ENCODE data around the gene COL27A1.

The COL27A1 gene

DNA sequence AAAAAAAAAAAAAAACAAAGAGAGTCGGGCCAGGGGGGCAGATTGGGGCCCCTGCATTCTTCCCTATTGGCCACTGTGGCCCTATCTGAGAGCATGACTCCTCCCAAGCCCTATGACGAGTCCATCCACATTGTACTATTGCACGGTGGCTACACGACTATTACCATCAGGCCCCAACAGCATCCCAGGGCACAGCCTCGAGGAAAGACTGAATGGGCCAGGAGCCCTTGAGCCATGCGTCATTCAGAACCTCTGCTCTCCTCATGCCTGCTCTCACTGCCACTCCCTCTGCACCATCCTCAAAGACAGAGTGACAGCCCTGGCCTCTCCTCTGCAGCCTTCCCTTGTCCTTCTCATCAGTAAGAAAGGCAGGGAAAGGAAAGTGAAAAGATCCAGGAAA is 147.4 kb downstream of the COL27A1 start:
- H3K27me3 ChIP-seq (ENCODE audit: insufficient read depth, low read depth) = no peaks in the 10 kb centered on the region
- no peak overlapping the region for H3K4me3 ChIP-seq (IDR thresholded peaks at IDR 0.05; ENCODE audit: insufficient read depth, low read depth, low read length)
- no peaks in the 10 kb centered on the region for H3K4me1 ChIP-seq (ENCODE audit: low read depth, poor library complexity, severe bottlenecking)
- no peaks in the 10 kb centered on the region for H4K20me1 ChIP-seq (ENCODE audit: insufficient read depth)
- no peak overlapping the region for H3K4me2 ChIP-seq
- no peak overlapping the region for H3K9ac ChIP-seq
- TF ChIP-seq, protein P1, sequence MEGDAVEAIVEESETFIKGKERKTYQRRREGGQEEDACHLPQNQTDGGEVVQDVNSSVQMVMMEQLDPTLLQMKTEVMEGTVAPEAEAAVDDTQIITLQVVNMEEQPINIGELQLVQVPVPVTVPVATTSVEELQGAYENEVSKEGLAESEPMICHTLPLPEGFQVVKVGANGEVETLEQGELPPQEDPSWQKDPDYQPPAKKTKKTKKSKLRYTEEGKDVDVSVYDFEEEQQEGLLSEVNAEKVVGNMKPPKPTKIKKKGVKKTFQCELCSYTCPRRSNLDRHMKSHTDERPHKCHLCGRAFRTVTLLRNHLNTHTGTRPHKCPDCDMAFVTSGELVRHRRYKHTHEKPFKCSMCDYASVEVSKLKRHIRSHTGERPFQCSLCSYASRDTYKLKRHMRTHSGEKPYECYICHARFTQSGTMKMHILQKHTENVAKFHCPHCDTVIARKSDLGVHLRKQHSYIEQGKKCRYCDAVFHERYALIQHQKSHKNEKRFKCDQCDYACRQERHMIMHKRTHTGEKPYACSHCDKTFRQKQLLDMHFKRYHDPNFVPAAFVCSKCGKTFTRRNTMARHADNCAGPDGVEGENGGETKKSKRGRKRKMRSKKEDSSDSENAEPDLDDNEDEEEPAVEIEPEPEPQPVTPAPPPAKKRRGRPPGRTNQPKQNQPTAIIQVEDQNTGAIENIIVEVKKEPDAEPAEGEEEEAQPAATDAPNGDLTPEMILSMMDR (conservative IDR thresholded peaks at IDR 0.05; ENCODE audit: low read depth, low read length) = no peak
- no peaks in the 10 kb centered on the region for H3K79me2 ChIP-seq (ENCODE audit: insufficient read depth, low read depth)
- H2AFZ ChIP-seq (ENCODE audit: low read depth) = no peak overlapping the region
- no peak overlapping the region for H3K27ac ChIP-seq
- no peaks in the 10 kb centered on the region for H3K36me3 ChIP-seq (ENCODE audit: insufficient read depth)

DNA sequence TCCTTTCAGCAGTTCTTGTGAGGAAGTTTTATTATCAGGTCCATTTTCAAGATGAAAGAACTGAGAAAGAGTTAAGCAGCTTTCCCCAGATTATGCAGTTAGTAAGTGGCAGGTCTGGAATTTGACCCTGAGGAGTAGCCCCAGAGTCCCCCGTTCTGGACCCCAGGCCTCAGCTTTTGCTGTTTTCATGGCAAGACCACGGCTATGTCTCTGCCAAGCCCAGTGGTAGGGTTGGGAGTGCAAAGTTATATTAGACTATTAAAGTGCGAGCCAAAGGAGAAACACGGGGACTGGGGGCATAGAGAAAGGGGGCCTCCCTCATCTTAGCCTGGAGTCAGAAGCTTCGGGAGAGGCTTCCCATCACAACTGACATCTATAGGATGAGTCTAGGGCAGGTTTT is 148.2 kb downstream of the COL27A1 start:
- TF ChIP-seq, protein P1 (conservative IDR thresholded peaks at IDR 0.05; ENCODE audit: low read depth, low read length) = no peak
- no peak overlapping the region for H3K4me3 ChIP-seq (IDR thresholded peaks at IDR 0.05; ENCODE audit: insufficient read depth, low read depth, low read length)
- H3K4me2 ChIP-seq = no peak overlapping the region
- no peaks in the 10 kb centered on the region for H3K36me3 ChIP-seq (ENCODE audit: insufficient read depth)
- no peaks in the 10 kb centered on the region for H4K20me1 ChIP-seq (ENCODE audit: insufficient read depth)
- H3K27me3 ChIP-seq (ENCODE audit: insufficient read depth, low read depth) = no peaks in the 10 kb centered on the region
- no peaks in the 10 kb centered on the region for H3K79me2 ChIP-seq (ENCODE audit: insufficient read depth, low read depth)
- H3K4me1 ChIP-seq (ENCODE audit: low read depth, poor library complexity, severe bottlenecking) = no peaks in the 10 kb centered on the region
- no peak overlapping the region for H3K27ac ChIP-seq
- H2AFZ ChIP-seq (ENCODE audit: low read depth) = no peak overlapping the region
- no peak overlapping the region for H3K9ac ChIP-seq

- no peaks in the 10 kb centered on the region for H4K20me1 ChIP-seq (ENCODE audit: insufficient read depth)
- TF ChIP-seq, protein P1 (conservative IDR thresholded peaks at IDR 0.05; ENCODE audit: low read depth, low read length) = no peak
- no peaks in the 10 kb centered on the region for H3K27me3 ChIP-seq (ENCODE audit: insufficient read depth, low read depth)
- H3K27ac ChIP-seq = no peak overlapping the region
- no peak overlapping the region for H3K9ac ChIP-seq
- no peak overlapping the region for H3K4me3 ChIP-seq (IDR thresholded peaks at IDR 0.05; ENCODE audit: insufficient read depth, low read depth, low read length)
- H3K36me3 ChIP-seq (ENCODE audit: insufficient read depth) = no peaks in the 10 kb centered on the region
- no peak overlapping the region for H3K4me2 ChIP-seq
- no peaks in the 10 kb centered on the region for H3K4me1 ChIP-seq (ENCODE audit: low read depth, poor library complexity, severe bottlenecking)
- no peak overlapping the region for H2AFZ ChIP-seq (ENCODE audit: low read depth)
- H3K79me2 ChIP-seq (ENCODE audit: insufficient read depth, low read depth) = no peaks in the 10 kb centered on the region
Observed at GRCh38 chr9:114303977-114304376, 148.6 kb downstream of the COL27A1 start.

GRCh38 chr9:114304416-114305188 is 149.3 kb downstream of the COL27A1 start:
- no peaks in the 10 kb centered on the region for H3K27me3 ChIP-seq (ENCODE audit: insufficient read depth, low read depth)
- TF ChIP-seq, protein P1 (conservative IDR thresholded peaks at IDR 0.05; ENCODE audit: low read depth, low read length) = no peak
- H3K27ac ChIP-seq = no peak overlapping the region
- H3K79me2 ChIP-seq (ENCODE audit: insufficient read depth, low read depth) = no peaks in the 10 kb centered on the region
- no peak overlapping the region for H3K9ac ChIP-seq
- H3K4me2 ChIP-seq = no peak overlapping the region
- H3K4me1 ChIP-seq (ENCODE audit: low read depth, poor library complexity, severe bottlenecking) = no peaks in the 10 kb centered on the region
- no peak overlapping the region for H3K4me3 ChIP-seq (IDR thresholded peaks at IDR 0.05; ENCODE audit: insufficient read depth, low read depth, low read length)
- H2AFZ ChIP-seq (ENCODE audit: low read depth) = no peak overlapping the region
- H3K36me3 ChIP-seq (ENCODE audit: insufficient read depth) = no peaks in the 10 kb centered on the region
- H4K20me1 ChIP-seq (ENCODE audit: insufficient read depth) = no peaks in the 10 kb centered on the region

All from KMS-11 (cell line).